Right lobe of liver (tissue), 6 donors: ENCODE results near the gene SPOP. TPM values are rescaled to one million over a fixed set of nuclear protein-coding genes. Genes with fewer than 3 reads are reported as not detected.

Experiments used
- ATAC-seq, 4 donors: fragments of 200-7000 bp; cut with Tn5 transposase; one replicate each; pipeline ENCODE4 v1.9.1; 2020; ENCODE audit warnings: mild to moderate bottlenecking in 4 of 4, moderate library complexity in 4 of 4
- DNase-seq, 3 donors: peaks; one replicate each; pipeline ENCODE4 v3.0.0-alpha.2; 2020
- H3K27ac ChIP-seq, 3 donors: fragments of 200-600 bp; one replicate each; pipeline ENCODE4 v1.8.0; 2022
- H3K27me3 ChIP-seq, 2 donors: fragments of 200-600 bp; one replicate each; pipeline ENCODE4 v1.8.0; 2022
- H3K36me3 ChIP-seq, 4 donors: fragments of 200-600 bp; sonication (generic) in 1 of 4; one replicate each; pipeline versions ENCODE4 v1.5.1 to v1.8.0; 2017 to 2022; ENCODE audit warnings: control low read depth in 1 of 4
- H3K4me1 ChIP-seq, 4 donors: fragments of 200-600 bp; sonication (generic) in 1 of 4; one replicate each; pipeline versions ENCODE4 v1.5.1 to v1.8.0; 2017 to 2022; ENCODE audit warnings: control low read depth in 1 of 4
- H3K4me3 ChIP-seq, 3 donors: fragments of 200-600 bp; one replicate each; pipeline ENCODE4 v1.8.0; 2022
- H3K9me3 ChIP-seq, 4 donors: fragments of 200-600 bp; sonication (generic) in 1 of 4; one replicate each; pipeline versions ENCODE4 v1.5.1 to v1.8.0; 2017 to 2022; ENCODE audit warnings: control low read depth in 1 of 4
- POLR2A ChIP-seq: fragments of 450-650 bp; IDR thresholded peaks from one replicate; pipeline ENCODE4 v1.6.1; 2017; ENCODE audit warnings: antibody characterized with exemption, mild to moderate bottlenecking
- WGBS: methylation state at CpG from one replicate; pipeline ENCODE4 v1.1.6; 2018; ENCODE audit warnings: low coverage, low lambda C conversion rate; ENCODE audit not compliant: insufficient coverage; ENCODE audit errors: missing lambda C conversion rate; 5-methylcytosine and 5-hydroxymethylcytosine counted together
- intact Hi-C, 2 donors: fragments of 100-400 bp; cut with DNase I; formaldehyde crosslinking; loops; one replicate each; pipeline versions ENCODE4 v1.11.2 to v1.14.1; 2022
- total RNA-seq, 6 experiments: library from RNA; depleted of rRNA in 2 of 6; stranded (reverse); fragments of >200 nt in 2 of 6; fragmentation: NEBNext Ultra II Directional in 3 of 6; extraction: Animal tissue kit (Norgen Biotek cat#: 25700) in 3 of 6; gene quantifications; one replicate each; pipeline versions ENCODE4 v1.1.0 to v1.2.4, GENCODE V29; 2016 to 2023
- TF ChIP-seq, protein P1 (sequence below), 4 donors: fragments of 200-600 bp in 3 of 4; fragments of 450-650 bp in 1 of 4; IDR thresholded peaks; one replicate each; pipeline versions ENCODE4 v1.5.1 to v1.8.0; 2016 to 2022; ENCODE audit warnings: antibody characterized with exemption in 4 of 4, mild to moderate bottlenecking in 2 of 4
- donor health status: DM: no; HTN: yes; CAD: no.
- donor health status: DM: no; HTN: no; CAD: no.
- donor health status: DM: no; HTN: no; CAD: no.
- donor health status: DM: no; HTN: yes; CAD: no.
- donor health status: DM: no; HTN: yes; CAD: no.

Gene SPOP
- total RNA-seq, 6 experiments from 2014 or later, result 26.9 to 41.0 (median 34.1) TPM

- H3K36me3 ChIP-seq, result no peaks in the 10 kb centered on the region
- DNase-seq (no peak), ATAC-seq (no peak)
- intact Hi-C loops, result no loop called here
- no peaks in the 10 kb centered on the region for H3K9me3 ChIP-seq
- H3K4me3 ChIP-seq, result no peak overlapping the region
- H3K27me3 ChIP-seq, result peaks cover 0 to 4% of the 10 kb centered on the region in 2 donors
- no peaks in the 10 kb centered on the region for H3K4me1 ChIP-seq
- H3K27ac ChIP-seq, result no peak overlapping the region
- WGBS, result 92% methylated on average over 2 of the region's 12 CpGs
- TF ChIP-seq, protein P1, sequence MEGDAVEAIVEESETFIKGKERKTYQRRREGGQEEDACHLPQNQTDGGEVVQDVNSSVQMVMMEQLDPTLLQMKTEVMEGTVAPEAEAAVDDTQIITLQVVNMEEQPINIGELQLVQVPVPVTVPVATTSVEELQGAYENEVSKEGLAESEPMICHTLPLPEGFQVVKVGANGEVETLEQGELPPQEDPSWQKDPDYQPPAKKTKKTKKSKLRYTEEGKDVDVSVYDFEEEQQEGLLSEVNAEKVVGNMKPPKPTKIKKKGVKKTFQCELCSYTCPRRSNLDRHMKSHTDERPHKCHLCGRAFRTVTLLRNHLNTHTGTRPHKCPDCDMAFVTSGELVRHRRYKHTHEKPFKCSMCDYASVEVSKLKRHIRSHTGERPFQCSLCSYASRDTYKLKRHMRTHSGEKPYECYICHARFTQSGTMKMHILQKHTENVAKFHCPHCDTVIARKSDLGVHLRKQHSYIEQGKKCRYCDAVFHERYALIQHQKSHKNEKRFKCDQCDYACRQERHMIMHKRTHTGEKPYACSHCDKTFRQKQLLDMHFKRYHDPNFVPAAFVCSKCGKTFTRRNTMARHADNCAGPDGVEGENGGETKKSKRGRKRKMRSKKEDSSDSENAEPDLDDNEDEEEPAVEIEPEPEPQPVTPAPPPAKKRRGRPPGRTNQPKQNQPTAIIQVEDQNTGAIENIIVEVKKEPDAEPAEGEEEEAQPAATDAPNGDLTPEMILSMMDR (IDR thresholded peaks at IDR 0.05), result no peak
- TF ChIP-seq POLR2A, result no peak
Measured at GRCh38 chr17:49580981-49581647, 96.8 kb downstream of the SPOP start.

DNA sequence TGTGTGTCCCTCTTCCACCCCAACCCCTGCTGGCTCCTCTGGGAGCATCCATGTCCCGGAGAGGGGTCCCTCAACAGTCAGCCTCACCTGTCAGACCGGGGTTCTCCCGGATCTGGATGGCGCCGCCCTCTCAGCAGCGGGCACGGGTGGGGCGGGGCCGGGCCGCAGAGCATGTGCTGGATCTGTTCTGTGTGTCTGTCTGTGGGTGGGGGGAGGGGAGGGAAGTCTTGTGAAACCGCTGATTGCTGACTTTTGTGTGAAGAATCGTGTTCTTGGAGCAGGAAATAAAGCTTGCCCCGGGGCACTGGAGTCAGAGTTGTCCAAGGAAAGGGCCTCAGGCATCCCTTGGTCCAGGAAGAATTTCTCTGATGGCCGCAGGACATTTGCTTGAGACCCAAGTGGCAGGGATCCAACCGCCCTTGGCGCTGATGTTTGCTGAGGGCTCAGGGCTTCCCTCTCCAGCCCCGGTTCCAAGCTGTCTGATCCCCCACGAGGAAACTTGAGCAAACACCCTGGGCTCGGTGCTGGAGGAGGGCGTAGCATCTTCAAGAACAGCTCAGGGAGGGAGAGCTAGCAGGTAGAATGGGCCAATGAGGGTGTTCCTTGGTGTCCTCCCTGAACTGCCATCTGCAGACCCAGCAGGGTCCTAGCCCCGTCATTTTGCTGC is 97.7 kb downstream of the SPOP start:
- TF ChIP-seq, protein P1 (IDR thresholded peaks at IDR 0.05), result no peak
- no peak for TF ChIP-seq POLR2A
- no peak overlapping the region for H3K27ac ChIP-seq
- DNase-seq (no peak), ATAC-seq (no peak)
- WGBS, result 53% methylated on average over 3 of the region's 21 CpGs
- H3K36me3 ChIP-seq, result no peaks in the 10 kb centered on the region
- H3K27me3 ChIP-seq, result peaks cover 0 to 9% of the 10 kb centered on the region in 2 donors
- H3K9me3 ChIP-seq, result no peaks in the 10 kb centered on the region
- no peak overlapping the region for H3K4me3 ChIP-seq
- intact Hi-C loops, result no loop called here
- peaks cover 0 to 8% (median 0%) of the 10 kb centered on the region in 4 donors for H3K4me1 ChIP-seq

- no peak for DNase-seq
- no peak overlapping the region for H3K4me3 ChIP-seq
- no peak overlapping the region for H3K27ac ChIP-seq
- intact Hi-C loops, result loop anchor here (10.0 kb wide), 2 partner anchors 195 to 205 kb away; partner anchors contain the start of gene KAT7 (in 1 of the 2)
- H3K36me3 ChIP-seq, result no peaks in the 10 kb centered on the region
- H3K27me3 ChIP-seq, result peaks cover 0 to 9% of the 10 kb centered on the region in 2 donors
- ATAC-seq, result no peak
- H3K9me3 ChIP-seq, result no peaks in the 10 kb centered on the region
- peaks cover 0 to 8% (median 0%) of the 10 kb centered on the region in 4 donors for H3K4me1 ChIP-seq
- 80% methylated on average over 2 of the region's 5 CpGs for WGBS
- TF ChIP-seq, protein P1 (IDR thresholded peaks at IDR 0.05), result no peak
- no peak for TF ChIP-seq POLR2A
Measured at GRCh38 chr17:49579522-49579921, 98.4 kb downstream of the SPOP start.

- no peaks in the 10 kb centered on the region for H3K9me3 ChIP-seq
- H3K4me1 ChIP-seq, result peaks cover 0 to 8% (median 0%) of the 10 kb centered on the region in 4 donors
- intact Hi-C loops, result loop anchor here (10.0 kb wide), 2 partner anchors 196 to 206 kb away; partner anchors contain the start of gene KAT7 (in 1 of the 2)
- H3K36me3 ChIP-seq, result no peaks in the 10 kb centered on the region
- H3K27me3 ChIP-seq, result peaks cover 0 to 9% of the 10 kb centered on the region in 2 donors
- DNase-seq (no peak), ATAC-seq (no peak)
- H3K27ac ChIP-seq, result no peak overlapping the region
- no peak overlapping the region for H3K4me3 ChIP-seq
- no peak for TF ChIP-seq POLR2A
- TF ChIP-seq, protein P1 (IDR thresholded peaks at IDR 0.05), result no peak
- 68% methylated on average over 4 of the region's 17 CpGs for WGBS
Measured at GRCh38 chr17:49578952-49579500, 98.9 kb downstream of the SPOP start.
